Ascending aorta (tissue), 2 donors: ENCODE data around the gene PFKL. TPM values are rescaled to one million over a fixed set of nuclear protein-coding genes. Genes with fewer than 3 reads are reported as not detected.

Experiments used
- DNase-seq, 2 donors: peaks; one replicate each; pipeline ENCODE4 v3.0.0-alpha.2; 2019; ENCODE audit warnings: low spot score in 2 of 2
- H3K27ac ChIP-seq, 2 donors: fragments of 200-600 bp; sonication (generic); one replicate each; pipeline ENCODE4 v1.5.1; 2016 to 2017; ENCODE audit warnings: mild to moderate bottlenecking in 1 of 2
- H3K27me3 ChIP-seq: fragments of 200-600 bp; sonication (generic); one replicate; pipeline ENCODE4 v1.5.1; 2017
- H3K36me3 ChIP-seq, 2 donors: fragments of 200-600 bp; sonication (generic); one replicate each; pipeline ENCODE4 v1.5.1; 2016
- H3K4me1 ChIP-seq, 2 donors: fragments of 200-600 bp; sonication (generic); one replicate each; pipeline ENCODE4 v1.5.1; 2016 to 2017; ENCODE audit warnings: mild to moderate bottlenecking in 1 of 2
- H3K4me3 ChIP-seq, 2 donors: fragments of 200-600 bp; sonication (generic); one replicate each; pipeline ENCODE4 v1.5.1; 2016 to 2017; ENCODE audit warnings: mild to moderate bottlenecking in 1 of 2
- H3K9me3 ChIP-seq, 2 donors: fragments of 200-600 bp; sonication (generic); one replicate each; pipeline ENCODE4 v1.5.1; 2016
- intact Hi-C: fragments of 100-400 bp; cut with DNase I; formaldehyde crosslinking; loops from one replicate; pipeline ENCODE4 v1.15.1; 2023
- total RNA-seq: library from RNA; depleted of rRNA; stranded (reverse); fragments of >200 nt; gene quantifications from one replicate; pipeline ENCODE4 v1.1.0, GENCODE V29; 2016
- TF ChIP-seq, protein P1 (sequence below), 3 experiments: fragments of 200-600 bp in 2 of 3; fragments of 450-650 bp in 1 of 3; sonication (generic) in 2 of 3; IDR thresholded peaks; one replicate each; pipeline ENCODE4 v1.5.1; 2016 to 2019; ENCODE audit warnings: antibody characterized with exemption in 3 of 3, mild to moderate bottlenecking in 1 of 3, moderate library complexity in 1 of 3

Gene PFKL
- total RNA-seq, 1 donor from 2014 or later: 153 TPM

- intact Hi-C loops: no loop called here
- TF ChIP-seq, protein P1, sequence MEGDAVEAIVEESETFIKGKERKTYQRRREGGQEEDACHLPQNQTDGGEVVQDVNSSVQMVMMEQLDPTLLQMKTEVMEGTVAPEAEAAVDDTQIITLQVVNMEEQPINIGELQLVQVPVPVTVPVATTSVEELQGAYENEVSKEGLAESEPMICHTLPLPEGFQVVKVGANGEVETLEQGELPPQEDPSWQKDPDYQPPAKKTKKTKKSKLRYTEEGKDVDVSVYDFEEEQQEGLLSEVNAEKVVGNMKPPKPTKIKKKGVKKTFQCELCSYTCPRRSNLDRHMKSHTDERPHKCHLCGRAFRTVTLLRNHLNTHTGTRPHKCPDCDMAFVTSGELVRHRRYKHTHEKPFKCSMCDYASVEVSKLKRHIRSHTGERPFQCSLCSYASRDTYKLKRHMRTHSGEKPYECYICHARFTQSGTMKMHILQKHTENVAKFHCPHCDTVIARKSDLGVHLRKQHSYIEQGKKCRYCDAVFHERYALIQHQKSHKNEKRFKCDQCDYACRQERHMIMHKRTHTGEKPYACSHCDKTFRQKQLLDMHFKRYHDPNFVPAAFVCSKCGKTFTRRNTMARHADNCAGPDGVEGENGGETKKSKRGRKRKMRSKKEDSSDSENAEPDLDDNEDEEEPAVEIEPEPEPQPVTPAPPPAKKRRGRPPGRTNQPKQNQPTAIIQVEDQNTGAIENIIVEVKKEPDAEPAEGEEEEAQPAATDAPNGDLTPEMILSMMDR (IDR thresholded peaks at IDR 0.05): no peak
- Histone ChIP-seq H3K9me3 (peaks cover 0 to 5% of the 10 kb centered on the region in 2 donors), H3K36me3 (no peaks in the 10 kb centered on the region), H3K27ac (no peak overlapping the region), H3K27me3 (no peaks in the 10 kb centered on the region), H3K4me3 (no peak overlapping the region), H3K4me1 (no peaks in the 10 kb centered on the region)
- no peak for DNase-seq
Measured at GRCh38 chr21:44263768-44264167, 36.1 kb upstream of the PFKL start.

DNA sequence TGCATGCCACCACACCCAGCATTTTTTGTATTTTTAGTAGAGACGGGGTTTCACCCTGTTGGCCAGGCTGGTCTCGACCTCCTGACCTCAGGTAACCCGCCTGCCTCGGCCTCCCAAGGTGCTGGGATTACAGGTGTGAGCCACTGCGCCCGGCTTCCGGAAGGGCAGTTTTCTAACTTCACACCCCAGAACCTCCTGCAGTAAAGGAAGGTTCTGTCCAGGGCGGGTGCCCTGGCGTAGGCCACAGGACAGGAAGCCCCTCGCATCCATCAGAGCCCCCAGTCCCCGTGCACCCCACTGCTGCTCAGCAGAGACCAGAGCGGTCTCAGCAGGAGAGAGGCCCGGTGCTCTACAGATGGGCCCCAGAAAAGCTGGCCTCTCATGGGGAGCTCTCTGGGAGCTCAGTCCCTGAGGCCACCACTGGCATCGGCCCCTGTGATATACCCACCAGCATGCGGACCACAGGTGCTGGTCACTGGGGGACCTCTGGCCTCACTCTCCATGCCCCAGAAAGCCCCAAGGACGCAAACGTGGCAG, 34.1 kb upstream of the PFKL start:
- intact Hi-C loops: no loop called here
- Histone ChIP-seq H3K4me3 (no peak overlapping the region), H3K9me3 (no peaks in the 10 kb centered on the region), H3K27me3 (no peaks in the 10 kb centered on the region), H3K27ac (no peak overlapping the region), H3K4me1 (no peaks in the 10 kb centered on the region), H3K36me3 (no peaks in the 10 kb centered on the region)
- TF ChIP-seq, protein P1 (IDR thresholded peaks at IDR 0.05): no peak
- DNase-seq: no peak

DNA sequence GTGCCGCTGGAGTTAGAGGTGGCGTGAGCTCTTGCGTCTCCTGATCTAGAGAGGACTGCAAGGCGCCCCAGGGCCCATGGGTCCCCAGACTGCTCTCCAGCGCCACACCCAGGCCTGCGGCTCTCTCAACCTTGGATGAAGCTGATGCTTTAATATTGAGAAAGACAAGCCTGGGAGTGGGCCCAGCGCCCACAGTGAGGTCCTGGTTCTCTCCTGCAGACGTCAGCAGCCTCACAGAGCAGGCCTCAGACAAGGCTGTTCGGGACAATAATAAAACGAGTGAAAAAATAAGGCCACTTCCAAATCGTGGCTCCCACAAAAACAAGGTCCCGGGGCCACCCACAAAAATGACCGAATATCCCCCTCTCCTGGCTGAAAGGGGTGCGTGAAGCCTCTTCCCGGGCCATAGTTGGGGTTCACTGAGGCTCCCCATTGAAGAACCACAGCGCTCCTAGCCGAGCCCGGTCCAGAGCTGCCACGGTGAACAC, 32.2 kb upstream of the PFKL start:
- TF ChIP-seq, protein P1 (IDR thresholded peaks at IDR 0.05): no peak
- H3K9me3 ChIP-seq: no peaks in the 10 kb centered on the region
- H3K4me3 ChIP-seq: no peak overlapping the region
- H3K27ac ChIP-seq: no peak overlapping the region
- H3K4me1 ChIP-seq: no peaks in the 10 kb centered on the region
- no peak for DNase-seq
- H3K36me3 ChIP-seq: no peaks in the 10 kb centered on the region
- intact Hi-C loops: no loop called here
- H3K27me3 ChIP-seq: no peaks in the 10 kb centered on the region

- Histone ChIP-seq H3K4me3 (no peak overlapping the region), H3K4me1 (no peaks in the 10 kb centered on the region), H3K9me3 (no peaks in the 10 kb centered on the region), H3K36me3 (no peaks in the 10 kb centered on the region), H3K27ac (no peak overlapping the region), H3K27me3 (no peaks in the 10 kb centered on the region)
- DNase-seq: no peak
- TF ChIP-seq, protein P1 (IDR thresholded peaks at IDR 0.05): no peak
- intact Hi-C loops: no loop called here
Measured at GRCh38 chr21:44269090-44269489, 30.8 kb upstream of the PFKL start.

GRCh38 chr21:44271558-44272283, 28.1 kb upstream of the PFKL start:
- intact Hi-C loops: no loop called here

More at GRCh38 chr21:44271558-44272283, 28.1 kb upstream of the PFKL start:
- TF ChIP-seq, protein P1 (IDR thresholded peaks at IDR 0.05): no peak
- no peaks in the 10 kb centered on the region for H3K27me3 ChIP-seq
- no peaks in the 10 kb centered on the region for H3K4me1 ChIP-seq
- H3K4me3 ChIP-seq: no peak overlapping the region
- no peak for DNase-seq
- no peaks in the 10 kb centered on the region for H3K9me3 ChIP-seq
- no peak overlapping the region for H3K27ac ChIP-seq
- no peaks in the 10 kb centered on the region for H3K36me3 ChIP-seq
